Fibroblast of mammary gland (primary cell): ENCODE measurements around the gene LEKR1.

Experiments used
- DNase-seq: peaks from one replicate; pipeline ENCODE4 v3.0.0-alpha.2; 2010; ENCODE audit warnings: low read depth
- H3K4me3 ChIP-seq: 2 replicates; pipeline ENCODE4 v1.5.1; 2011; ENCODE audit warnings: low read depth, mild to moderate bottlenecking, low read length, moderate library complexity; ENCODE audit not compliant: control insufficient read depth
- CTCF ChIP-seq: conservative IDR thresholded peaks from 2 replicates; pipeline ENCODE4 v1.5.1; 2011; ENCODE audit warnings: low read depth, low read length, inconsistent platforms; ENCODE audit not compliant: control insufficient read depth, insufficient read depth

Gene LEKR1

GRCh38 chr3:156974931-156975330 lies 148.8 kb downstream of the LEKR1 start:
- TF ChIP-seq CTCF = no peak
- DNase-seq = no peak
- H3K4me3 ChIP-seq = no peak overlapping the region

GRCh38 chr3:156975721-156976120 lies 149.6 kb downstream of the LEKR1 start:
- TF ChIP-seq CTCF = no peak

DNA sequence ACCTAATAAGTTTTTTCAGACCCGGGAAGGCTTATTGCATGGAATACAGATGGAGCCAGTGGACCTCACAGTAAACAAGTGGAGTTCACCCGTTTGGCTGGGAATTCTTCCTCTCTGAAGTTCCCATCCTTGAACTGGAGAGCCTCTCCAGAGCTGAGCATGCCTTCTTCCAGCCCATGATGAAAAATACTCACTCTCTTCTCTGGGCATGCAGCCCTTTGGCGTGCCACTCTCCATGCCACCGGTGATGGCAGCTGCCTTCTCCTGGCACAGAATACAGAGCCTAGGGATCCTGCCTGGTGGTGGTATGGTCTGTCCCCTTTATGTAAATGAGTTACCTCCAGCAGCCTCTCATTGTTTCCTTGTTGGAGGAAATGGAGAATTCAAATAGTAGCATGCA lies 150.8 kb downstream of the LEKR1 start:
- no peak for DNase-seq
- TF ChIP-seq CTCF = no peak
- no peak overlapping the region for H3K4me3 ChIP-seq

More at GRCh38 chr3:156975721-156976120, 149.6 kb downstream of the LEKR1 start:
- no peak for DNase-seq
- no peak overlapping the region for H3K4me3 ChIP-seq

- H3K4me3 ChIP-seq = no peak overlapping the region
- peak; percentile 25 for DNase-seq
- TF ChIP-seq CTCF = no peak
Observed at GRCh38 chr3:156978481-156978961, 152.4 kb downstream of the LEKR1 start.

- no peak overlapping the region for H3K4me3 ChIP-seq
- DNase-seq = peak; percentile 19
- TF ChIP-seq CTCF = no peak
Observed at GRCh38 chr3:156981005-156981404, 154.9 kb downstream of the LEKR1 start.

GRCh38 chr3:156983559-156983958 lies 157.4 kb downstream of the LEKR1 start:
- no peak for DNase-seq
- H3K4me3 ChIP-seq = no peak overlapping the region
- no peak for TF ChIP-seq CTCF

- no peak for TF ChIP-seq CTCF
- DNase-seq = no peak
Observed at GRCh38 chr3:156985711-156986110, 159.6 kb downstream of the LEKR1 start.

More at GRCh38 chr3:156985711-156986110, 159.6 kb downstream of the LEKR1 start:
- H3K4me3 ChIP-seq = no peak overlapping the region
